ENCODE results near the gene PXYLP1.
"Not testable (repeated sequence)": the region's sequence is repeated elsewhere in the genome, so short reads cannot be mapped to it uniquely, and the experiment has no call there.

The PXYLP1 gene

GRCh38 chr3:141306922-141307321 lies 75.3 kb downstream of the PXYLP1 start:
- in situ Hi-C loops (cut with HindIII; ENCODE audit: low pct_ligation_motif_present, low pct_unique_long_range_greater_than_20kb, low sequenced_read_pairs): no loop called here
- DNase-seq: no peak

GRCh38 chr3:141307351-141308059 lies 75.9 kb downstream of the PXYLP1 start:
- no peak for DNase-seq
- in situ Hi-C loops (cut with HindIII; ENCODE audit: low pct_ligation_motif_present, low pct_unique_long_range_greater_than_20kb, low sequenced_read_pairs): no loop called here

GRCh38 chr3:141308588-141309218 lies 77.1 kb downstream of the PXYLP1 start:
- peak; percentile 47 for DNase-seq
- in situ Hi-C loops (cut with HindIII; ENCODE audit: low pct_ligation_motif_present, low pct_unique_long_range_greater_than_20kb, low sequenced_read_pairs): no loop called here

GRCh38 chr3:141311170-141311495 lies 79.5 kb downstream of the PXYLP1 start:
- in situ Hi-C loops (cut with HindIII; ENCODE audit: low pct_ligation_motif_present, low pct_unique_long_range_greater_than_20kb, low sequenced_read_pairs): no loop called here

GRCh38 chr3:141311496-141312353 lies 80.1 kb downstream of the PXYLP1 start:
- DNase-seq: peak; percentile 95
- in situ Hi-C loops (cut with HindIII; ENCODE audit: low pct_ligation_motif_present, low pct_unique_long_range_greater_than_20kb, low sequenced_read_pairs): no loop called here

More at GRCh38 chr3:141311170-141311495, 79.5 kb downstream of the PXYLP1 start:
- no peak for DNase-seq

- no peak for DNase-seq
- in situ Hi-C loops (cut with HindIII; ENCODE audit: low pct_ligation_motif_present, low pct_unique_long_range_greater_than_20kb, low sequenced_read_pairs): no loop called here
These were observed 80.9 kb downstream of the PXYLP1 start for GRCh38 chr3:141312354-141313092.

GRCh38 chr3:141313093-141313683 lies 81.6 kb downstream of the PXYLP1 start:
- no peak for DNase-seq
- in situ Hi-C loops (cut with HindIII; ENCODE audit: low pct_ligation_motif_present, low pct_unique_long_range_greater_than_20kb, low sequenced_read_pairs): no loop called here

- DNase-seq; in situ Hi-C loops (cut with HindIII; ENCODE audit: low pct_ligation_motif_present, low pct_unique_long_range_greater_than_20kb, low sequenced_read_pairs): not testable (repeated sequence)
These were observed 82.8 kb downstream of the PXYLP1 start for GRCh38 chr3:141314415-141314814.

- in situ Hi-C loops (cut with HindIII; ENCODE audit: low pct_ligation_motif_present, low pct_unique_long_range_greater_than_20kb, low sequenced_read_pairs): no loop called here
- DNase-seq: no peak
These were observed 85.2 kb downstream of the PXYLP1 start for GRCh38 chr3:141316851-141317250.

GRCh38 chr3:141320399-141321108 lies 88.9 kb downstream of the PXYLP1 start:
- DNase-seq: no peak
- in situ Hi-C loops (cut with HindIII; ENCODE audit: low pct_ligation_motif_present, low pct_unique_long_range_greater_than_20kb, low sequenced_read_pairs): no loop called here

GRCh38 chr3:141321109-141321497 lies 89.5 kb downstream of the PXYLP1 start:
- in situ Hi-C loops (cut with HindIII; ENCODE audit: low pct_ligation_motif_present, low pct_unique_long_range_greater_than_20kb, low sequenced_read_pairs): no loop called here
- DNase-seq: peak; percentile 56

GRCh38 chr3:141323936-141324704 lies 92.5 kb downstream of the PXYLP1 start:
- DNase-seq: peak; percentile 86
- in situ Hi-C loops (cut with HindIII; ENCODE audit: low pct_ligation_motif_present, low pct_unique_long_range_greater_than_20kb, low sequenced_read_pairs): no loop called here

- in situ Hi-C loops (cut with HindIII; ENCODE audit: low pct_ligation_motif_present, low pct_unique_long_range_greater_than_20kb, low sequenced_read_pairs): no loop called here
- peak; percentile 68 for DNase-seq
These were observed 94.5 kb downstream of the PXYLP1 start for GRCh38 chr3:141326123-141326522.

GRCh38 chr3:141326626-141327025 lies 95.0 kb downstream of the PXYLP1 start:
- DNase-seq: peak; percentile 45
- in situ Hi-C loops (cut with HindIII; ENCODE audit: low pct_ligation_motif_present, low pct_unique_long_range_greater_than_20kb, low sequenced_read_pairs): no loop called here

- no peak for DNase-seq
- in situ Hi-C loops (cut with HindIII; ENCODE audit: low pct_ligation_motif_present, low pct_unique_long_range_greater_than_20kb, low sequenced_read_pairs): no loop called here
These were observed 96.9 kb downstream of the PXYLP1 start for GRCh38 chr3:141328286-141329166.

- in situ Hi-C loops (cut with HindIII; ENCODE audit: low pct_ligation_motif_present, low pct_unique_long_range_greater_than_20kb, low sequenced_read_pairs): no loop called here
- DNase-seq: no peak
These were observed 98.6 kb downstream of the PXYLP1 start for GRCh38 chr3:141330235-141330634.

Data from ACHN (cell line).